ENCODE data around the gene FHIT. TPM values are rescaled to one million over a fixed set of nuclear protein-coding genes. Genes with fewer than 3 reads are reported as not detected.
"Not testable (repeated sequence)": the region's sequence is repeated elsewhere in the genome, so short reads cannot be mapped to it uniquely, and the experiment has no call there.

The FHIT gene
- total RNA-seq, 1 donor from 2014 or later, result 22.6 TPM

GRCh38 chr3:59817511-59817910, 1433.7 kb downstream of the FHIT start:
- intact Hi-C loops (cut with micrococcal nuclease), result no loop called here
- Mint-ChIP-seq H3K27me3 (ENCODE audit: insufficient read depth) (no peaks in the 10 kb centered on the region), H3K36me3 (ENCODE audit: low read depth) (peaks cover 18% of the 10 kb centered on the region)

GRCh38 chr3:59816312-59816711, 1434.9 kb downstream of the FHIT start:
- no peak overlapping the region for H3K4me3 Mint-ChIP-seq
- peaks cover 12% of the 10 kb centered on the region for H3K36me3 Mint-ChIP-seq (ENCODE audit: low read depth)
- H3K9me3 Mint-ChIP-seq, result peaks cover 5% of the 10 kb centered on the region
- peaks cover 9% of the 10 kb centered on the region for H3K4me1 Mint-ChIP-seq (ENCODE audit: low read depth)
- H3K27me3 Mint-ChIP-seq (ENCODE audit: insufficient read depth), result no peaks in the 10 kb centered on the region
- DNase-seq (ENCODE audit: low spot score), result no peak
- intact Hi-C loops (cut with micrococcal nuclease), result no loop called here
- H3K27ac Mint-ChIP-seq, result no peak overlapping the region

More at GRCh38 chr3:59817511-59817910, 1433.7 kb downstream of the FHIT start:
- peaks cover 10% of the 10 kb centered on the region for H3K4me1 Mint-ChIP-seq (ENCODE audit: low read depth)
- no peak overlapping the region for H3K4me3 Mint-ChIP-seq
- H3K27ac Mint-ChIP-seq, result no peak overlapping the region
- no peak for DNase-seq (ENCODE audit: low spot score)
- peaks cover 10% of the 10 kb centered on the region for H3K9me3 Mint-ChIP-seq

- intact Hi-C loops (cut with micrococcal nuclease), result no loop called here
- H3K36me3 Mint-ChIP-seq (ENCODE audit: low read depth), result peaks cover 6% of the 10 kb centered on the region
Observed at GRCh38 chr3:59813148-59813538, 1438.1 kb downstream of the FHIT start.

GRCh38 chr3:59812237-59813147, 1438.8 kb downstream of the FHIT start:
- Mint-ChIP-seq H3K4me1 (ENCODE audit: low read depth) (no peaks in the 10 kb centered on the region), H3K27me3 (ENCODE audit: insufficient read depth) (no peaks in the 10 kb centered on the region), H3K4me3 (no peak overlapping the region), H3K27ac (no peak overlapping the region), H3K9me3 (no peaks in the 10 kb centered on the region), H3K36me3 (ENCODE audit: low read depth) (peaks cover 7% of the 10 kb centered on the region)
- no peak for DNase-seq (ENCODE audit: low spot score)
- intact Hi-C loops (cut with micrococcal nuclease), result no loop called here

More at GRCh38 chr3:59813148-59813538, 1438.1 kb downstream of the FHIT start:
- no peaks in the 10 kb centered on the region for H3K27me3 Mint-ChIP-seq (ENCODE audit: insufficient read depth)
- no peak overlapping the region for H3K27ac Mint-ChIP-seq
- no peak overlapping the region for H3K4me3 Mint-ChIP-seq
- no peak for DNase-seq (ENCODE audit: low spot score)
- H3K9me3 Mint-ChIP-seq, result no peaks in the 10 kb centered on the region
- H3K4me1 Mint-ChIP-seq (ENCODE audit: low read depth), result no peaks in the 10 kb centered on the region

- H3K27ac Mint-ChIP-seq, result no peak overlapping the region
- intact Hi-C loops (cut with micrococcal nuclease), result no loop called here
- DNase-seq (ENCODE audit: low spot score), result no peak
- no peaks in the 10 kb centered on the region for H3K4me1 Mint-ChIP-seq (ENCODE audit: low read depth)
- H3K36me3 Mint-ChIP-seq (ENCODE audit: low read depth), result peaks cover 6% of the 10 kb centered on the region
- H3K9me3 Mint-ChIP-seq, result no peaks in the 10 kb centered on the region
- no peak overlapping the region for H3K4me3 Mint-ChIP-seq
- H3K27me3 Mint-ChIP-seq (ENCODE audit: insufficient read depth), result no peaks in the 10 kb centered on the region
Observed at GRCh38 chr3:59811160-59811559, 1440.1 kb downstream of the FHIT start.

GRCh38 chr3:59810606-59811005, 1440.6 kb downstream of the FHIT start:
- H3K27me3 Mint-ChIP-seq (ENCODE audit: insufficient read depth), result no peaks in the 10 kb centered on the region
- DNase-seq (ENCODE audit: low spot score), result no peak
- H3K27ac Mint-ChIP-seq, result no peak overlapping the region
- peaks cover 6% of the 10 kb centered on the region for H3K36me3 Mint-ChIP-seq (ENCODE audit: low read depth)
- intact Hi-C loops (cut with micrococcal nuclease), result loop anchor here (1.0 kb wide), 1 partner anchor 235 kb away; no protein-coding TSS in a partner anchor
- no peak overlapping the region for H3K4me3 Mint-ChIP-seq
- no peaks in the 10 kb centered on the region for H3K9me3 Mint-ChIP-seq
- H3K4me1 Mint-ChIP-seq (ENCODE audit: low read depth), result no peaks in the 10 kb centered on the region

- Mint-ChIP-seq H3K4me1 (ENCODE audit: low read depth) (no peaks in the 10 kb centered on the region), H3K27me3 (ENCODE audit: insufficient read depth) (no peaks in the 10 kb centered on the region), H3K27ac (no peak overlapping the region), H3K4me3 (no peak overlapping the region), H3K36me3 (ENCODE audit: low read depth) (peaks cover 6% of the 10 kb centered on the region), H3K9me3 (no peaks in the 10 kb centered on the region)
- intact Hi-C loops (cut with micrococcal nuclease), result loop anchor here (1.0 kb wide), 2 partner anchors 235 to 598 kb away; no protein-coding TSS in a partner anchor
- DNase-seq (ENCODE audit: low spot score), result no peak
Observed at GRCh38 chr3:59809710-59810444, 1441.4 kb downstream of the FHIT start.

GRCh38 chr3:59809016-59809415, 1442.2 kb downstream of the FHIT start:
- no peak overlapping the region for H3K27ac Mint-ChIP-seq
- DNase-seq (ENCODE audit: low spot score), result no peak

GRCh38 chr3:59808446-59808845, 1442.8 kb downstream of the FHIT start:
- Mint-ChIP-seq H3K27ac (no peak overlapping the region), H3K27me3 (ENCODE audit: insufficient read depth) (no peaks in the 10 kb centered on the region)
- intact Hi-C loops (cut with micrococcal nuclease), result no loop called here

More at GRCh38 chr3:59809016-59809415, 1442.2 kb downstream of the FHIT start:
- Mint-ChIP-seq H3K4me3 (no peak overlapping the region), H3K36me3 (ENCODE audit: low read depth) (peaks cover 2% of the 10 kb centered on the region), H3K4me1 (ENCODE audit: low read depth) (no peaks in the 10 kb centered on the region), H3K9me3 (no peaks in the 10 kb centered on the region), H3K27me3 (ENCODE audit: insufficient read depth) (no peaks in the 10 kb centered on the region)
- intact Hi-C loops (cut with micrococcal nuclease), result loop anchor here (1.0 kb wide), 1 partner anchor 597 kb away; no protein-coding TSS in a partner anchor

GRCh38 chr3:59803268-59803667, 1448.0 kb downstream of the FHIT start:
- DNase-seq (ENCODE audit: low spot score), result no peak
- Mint-ChIP-seq H3K27me3 (ENCODE audit: insufficient read depth) (no peaks in the 10 kb centered on the region), H3K9me3 (no peaks in the 10 kb centered on the region), H3K36me3 (ENCODE audit: low read depth) (peaks cover 5% of the 10 kb centered on the region), H3K4me1 (ENCODE audit: low read depth) (peaks cover 7% of the 10 kb centered on the region), H3K4me3 (no peak overlapping the region), H3K27ac (no peak overlapping the region)
- intact Hi-C loops (cut with micrococcal nuclease), result no loop called here

More at GRCh38 chr3:59808446-59808845, 1442.8 kb downstream of the FHIT start:
- DNase-seq (ENCODE audit: low spot score), result no peak
- no peaks in the 10 kb centered on the region for H3K9me3 Mint-ChIP-seq
- no peaks in the 10 kb centered on the region for H3K4me1 Mint-ChIP-seq (ENCODE audit: low read depth)
- no peak overlapping the region for H3K4me3 Mint-ChIP-seq
- peaks cover 2% of the 10 kb centered on the region for H3K36me3 Mint-ChIP-seq (ENCODE audit: low read depth)

GRCh38 chr3:59802453-59802852, 1448.8 kb downstream of the FHIT start:
- DNase-seq (ENCODE audit: low spot score); H3K9me3 Mint-ChIP-seq; H3K4me1 Mint-ChIP-seq (ENCODE audit: low read depth); H3K27ac Mint-ChIP-seq; H3K4me3 Mint-ChIP-seq; H3K27me3 Mint-ChIP-seq (ENCODE audit: insufficient read depth); intact Hi-C loops (cut with micrococcal nuclease); H3K36me3 Mint-ChIP-seq (ENCODE audit: low read depth): not testable (repeated sequence)

- intact Hi-C loops (cut with micrococcal nuclease), result no loop called here
- no peak for DNase-seq (ENCODE audit: low spot score)
- H3K4me1 Mint-ChIP-seq (ENCODE audit: low read depth), result peaks cover 7% of the 10 kb centered on the region
- H3K36me3 Mint-ChIP-seq (ENCODE audit: low read depth), result peaks cover 4% of the 10 kb centered on the region
- H3K27ac Mint-ChIP-seq, result no peak overlapping the region
- H3K4me3 Mint-ChIP-seq, result no peak overlapping the region
- H3K9me3 Mint-ChIP-seq, result no peaks in the 10 kb centered on the region
- no peaks in the 10 kb centered on the region for H3K27me3 Mint-ChIP-seq (ENCODE audit: insufficient read depth)
Observed at GRCh38 chr3:59802045-59802444, 1449.2 kb downstream of the FHIT start.

GRCh38 chr3:59800481-59800880, 1450.8 kb downstream of the FHIT start:
- Mint-ChIP-seq H3K9me3 (no peaks in the 10 kb centered on the region), H3K27ac (no peak overlapping the region), H3K4me1 (ENCODE audit: low read depth) (peaks cover 7% of the 10 kb centered on the region), H3K4me3 (no peak overlapping the region), H3K36me3 (ENCODE audit: low read depth) (peaks cover 8% of the 10 kb centered on the region), H3K27me3 (ENCODE audit: insufficient read depth) (no peaks in the 10 kb centered on the region)
- intact Hi-C loops (cut with micrococcal nuclease), result no loop called here
- no peak for DNase-seq (ENCODE audit: low spot score)
